Measurements from ENCODE around the gene PPARG.

DNA sequence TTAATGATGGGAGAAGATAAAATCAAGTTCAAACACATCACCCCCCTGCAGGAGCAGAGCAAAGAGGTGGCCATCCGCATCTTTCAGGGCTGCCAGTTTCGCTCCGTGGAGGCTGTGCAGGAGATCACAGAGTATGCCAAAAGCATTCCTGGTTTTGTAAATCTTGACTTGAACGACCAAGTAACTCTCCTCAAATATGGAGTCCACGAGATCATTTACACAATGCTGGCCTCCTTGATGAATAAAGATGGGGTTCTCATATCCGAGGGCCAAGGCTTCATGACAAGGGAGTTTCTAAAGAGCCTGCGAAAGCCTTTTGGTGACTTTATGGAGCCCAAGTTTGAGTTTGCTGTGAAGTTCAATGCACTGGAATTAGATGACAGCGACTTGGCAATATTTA lies 127.9 kb downstream of the PPARG start:
- TF ChIP-seq, protein P1, sequence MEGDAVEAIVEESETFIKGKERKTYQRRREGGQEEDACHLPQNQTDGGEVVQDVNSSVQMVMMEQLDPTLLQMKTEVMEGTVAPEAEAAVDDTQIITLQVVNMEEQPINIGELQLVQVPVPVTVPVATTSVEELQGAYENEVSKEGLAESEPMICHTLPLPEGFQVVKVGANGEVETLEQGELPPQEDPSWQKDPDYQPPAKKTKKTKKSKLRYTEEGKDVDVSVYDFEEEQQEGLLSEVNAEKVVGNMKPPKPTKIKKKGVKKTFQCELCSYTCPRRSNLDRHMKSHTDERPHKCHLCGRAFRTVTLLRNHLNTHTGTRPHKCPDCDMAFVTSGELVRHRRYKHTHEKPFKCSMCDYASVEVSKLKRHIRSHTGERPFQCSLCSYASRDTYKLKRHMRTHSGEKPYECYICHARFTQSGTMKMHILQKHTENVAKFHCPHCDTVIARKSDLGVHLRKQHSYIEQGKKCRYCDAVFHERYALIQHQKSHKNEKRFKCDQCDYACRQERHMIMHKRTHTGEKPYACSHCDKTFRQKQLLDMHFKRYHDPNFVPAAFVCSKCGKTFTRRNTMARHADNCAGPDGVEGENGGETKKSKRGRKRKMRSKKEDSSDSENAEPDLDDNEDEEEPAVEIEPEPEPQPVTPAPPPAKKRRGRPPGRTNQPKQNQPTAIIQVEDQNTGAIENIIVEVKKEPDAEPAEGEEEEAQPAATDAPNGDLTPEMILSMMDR (IDR thresholded peaks at IDR 0.05; ENCODE audit: low read depth, low read length), result no peak
- TF ChIP-seq, protein P2, sequence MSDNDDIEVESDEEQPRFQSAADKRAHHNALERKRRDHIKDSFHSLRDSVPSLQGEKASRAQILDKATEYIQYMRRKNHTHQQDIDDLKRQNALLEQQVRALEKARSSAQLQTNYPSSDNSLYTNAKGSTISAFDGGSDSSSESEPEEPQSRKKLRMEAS (IDR thresholded peaks at IDR 0.05; ENCODE audit: low read depth, low read length), result no peak
- no peak for TF ChIP-seq MYC (IDR thresholded peaks at IDR 0.05; ENCODE audit: low read depth, low read length)
